Chondrocyte (in vitro differentiated cells): ENCODE results near the gene POLD2. TPM values are rescaled to one million over a fixed set of nuclear protein-coding genes. Genes with fewer than 3 reads are reported as not detected.

Source experiments
- DNase-seq: peaks from one replicate; pipeline ENCODE4 v3.0.0; 2021; ENCODE audit warnings: mixed read lengths, low spot score
- H3K27ac Mint-ChIP-seq: one replicate; pipeline ENCODE4 v1.8.0; 2021; ENCODE audit warnings: mild to moderate bottlenecking, moderate library complexity, mixed read lengths; ENCODE audit not compliant: unreplicated experiment
- H3K27me3 Mint-ChIP-seq: 2 replicates; pipeline ENCODE4 v1.8.0; 2021; ENCODE audit warnings: low read depth, mixed read lengths
- H3K36me3 Mint-ChIP-seq: 2 replicates; pipeline ENCODE4 v1.8.0; 2021; ENCODE audit warnings: low read depth, mixed read lengths
- H3K4me1 Mint-ChIP-seq: 2 replicates; pipeline ENCODE4 v1.8.0; 2021; ENCODE audit warnings: low read depth, mild to moderate bottlenecking, mixed read lengths
- H3K4me3 Mint-ChIP-seq: one replicate; pipeline ENCODE4 v1.8.0; 2021; ENCODE audit warnings: mild to moderate bottlenecking, moderate library complexity, mixed read lengths; ENCODE audit not compliant: unreplicated experiment
- H3K9me3 Mint-ChIP-seq: 2 replicates; pipeline ENCODE4 v1.8.0; 2021; ENCODE audit warnings: low read depth, mixed read lengths
- total RNA-seq: library from RNA; stranded (reverse); gene quantifications from 3 replicates; pipeline ENCODE4 v1.2.1, GENCODE V29; 2021
- TF ChIP-seq, protein P1 (sequence below): fragments of 200-600 bp; sonication (generic); IDR thresholded peaks from 2 replicates; pipeline ENCODE4 v1.5.0; 2021; ENCODE audit warnings: antibody characterized with exemption, mild to moderate bottlenecking, moderate library complexity

POLD2 gene
- total RNA-seq, 1 donor from 2014 or later, result 49.2 TPM

GRCh38 chr7:44107116-44107960 is 16.0 kb downstream of the POLD2 start:
- DNase-seq, result peak; percentile 85
- TF ChIP-seq, protein P1, sequence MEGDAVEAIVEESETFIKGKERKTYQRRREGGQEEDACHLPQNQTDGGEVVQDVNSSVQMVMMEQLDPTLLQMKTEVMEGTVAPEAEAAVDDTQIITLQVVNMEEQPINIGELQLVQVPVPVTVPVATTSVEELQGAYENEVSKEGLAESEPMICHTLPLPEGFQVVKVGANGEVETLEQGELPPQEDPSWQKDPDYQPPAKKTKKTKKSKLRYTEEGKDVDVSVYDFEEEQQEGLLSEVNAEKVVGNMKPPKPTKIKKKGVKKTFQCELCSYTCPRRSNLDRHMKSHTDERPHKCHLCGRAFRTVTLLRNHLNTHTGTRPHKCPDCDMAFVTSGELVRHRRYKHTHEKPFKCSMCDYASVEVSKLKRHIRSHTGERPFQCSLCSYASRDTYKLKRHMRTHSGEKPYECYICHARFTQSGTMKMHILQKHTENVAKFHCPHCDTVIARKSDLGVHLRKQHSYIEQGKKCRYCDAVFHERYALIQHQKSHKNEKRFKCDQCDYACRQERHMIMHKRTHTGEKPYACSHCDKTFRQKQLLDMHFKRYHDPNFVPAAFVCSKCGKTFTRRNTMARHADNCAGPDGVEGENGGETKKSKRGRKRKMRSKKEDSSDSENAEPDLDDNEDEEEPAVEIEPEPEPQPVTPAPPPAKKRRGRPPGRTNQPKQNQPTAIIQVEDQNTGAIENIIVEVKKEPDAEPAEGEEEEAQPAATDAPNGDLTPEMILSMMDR, result no peak
- Mint-ChIP-seq H3K4me3 (peak overlapping the region; percentile 40), H3K27me3 (no peaks in the 10 kb centered on the region), H3K36me3 (peaks cover 11% of the 10 kb centered on the region), H3K4me1 (peaks cover 37% of the 10 kb centered on the region), H3K27ac (no peak overlapping the region), H3K9me3 (no peaks in the 10 kb centered on the region)

DNA sequence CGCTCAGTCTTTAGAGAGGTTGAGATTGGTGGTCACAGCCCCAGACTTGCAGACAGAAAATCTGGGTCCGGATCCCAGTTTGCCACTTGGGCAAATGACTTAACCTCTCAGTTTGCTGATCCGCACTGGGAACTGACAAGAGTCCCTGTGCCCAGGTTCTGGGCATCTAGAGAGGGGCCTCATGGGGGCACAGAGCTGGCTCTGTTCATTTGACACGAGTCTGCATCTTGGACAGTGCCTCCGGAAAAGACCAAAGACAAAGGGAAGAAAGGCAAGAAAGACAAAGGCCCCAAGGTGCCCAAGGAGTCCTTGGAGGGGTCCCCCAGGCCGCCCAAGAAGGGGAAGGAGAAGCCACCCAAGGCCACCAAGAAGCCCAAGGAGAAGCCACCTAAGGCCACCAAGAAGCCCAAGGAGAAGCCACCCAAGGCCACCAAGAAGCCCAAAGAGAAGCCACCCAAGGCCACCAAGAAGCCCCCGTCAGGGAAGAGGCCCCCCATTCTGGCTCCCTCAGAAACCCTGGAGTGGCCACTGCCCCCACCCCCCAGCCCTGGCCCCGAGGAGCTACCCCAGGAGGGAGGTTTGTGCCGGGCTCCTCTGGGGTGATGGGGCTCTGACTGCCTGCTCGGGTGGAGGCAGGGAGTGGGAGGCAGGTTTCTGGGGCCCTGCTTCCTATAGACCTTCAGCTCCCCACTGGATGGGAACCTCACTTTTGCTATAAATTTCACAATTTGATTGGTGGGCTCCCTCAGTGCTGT is 16.9 kb downstream of the POLD2 start:
- H3K27me3 Mint-ChIP-seq, result no peaks in the 10 kb centered on the region
- TF ChIP-seq, protein P1, result no peak
- H3K4me1 Mint-ChIP-seq, result peaks cover 45% of the 10 kb centered on the region
- peaks cover 7% of the 10 kb centered on the region for H3K36me3 Mint-ChIP-seq
- no peaks in the 10 kb centered on the region for H3K9me3 Mint-ChIP-seq
- DNase-seq, result peak; percentile 51
- peak overlapping the region; percentile 84 for H3K4me3 Mint-ChIP-seq
- peak overlapping the region; percentile 17 for H3K27ac Mint-ChIP-seq

DNA sequence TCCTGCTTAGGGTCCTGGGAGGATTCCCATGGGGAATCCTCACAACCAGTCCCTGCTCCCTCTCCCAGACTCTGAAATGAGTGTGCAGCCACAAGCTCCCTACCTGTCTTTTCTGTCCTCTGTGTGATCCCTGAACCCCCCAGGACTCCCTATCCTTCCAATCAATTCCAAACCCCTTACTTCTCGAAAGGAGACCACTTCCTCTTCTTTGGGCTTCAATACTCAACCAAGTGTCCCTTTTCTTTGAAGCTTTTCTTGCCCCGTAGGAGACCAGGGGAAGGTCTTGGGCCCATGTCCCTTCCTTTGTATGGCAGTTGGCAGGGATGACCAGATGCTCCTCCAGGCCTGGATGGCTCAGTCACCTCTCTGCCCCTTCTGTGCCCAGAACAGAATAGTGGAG is 17.5 kb downstream of the POLD2 start:
- TF ChIP-seq, protein P1, result no peak
- Mint-ChIP-seq H3K4me3 (peak overlapping the region; percentile 84), H3K9me3 (no peaks in the 10 kb centered on the region), H3K36me3 (peaks cover 5% of the 10 kb centered on the region), H3K27ac (peak overlapping the region; percentile 94), H3K4me1 (peaks cover 52% of the 10 kb centered on the region), H3K27me3 (no peaks in the 10 kb centered on the region)
- peak; percentile 22 for DNase-seq

GRCh38 chr7:44104860-44105771 is 18.2 kb downstream of the POLD2 start:
- DNase-seq, result peak; percentile 72
- no peaks in the 10 kb centered on the region for H3K27me3 Mint-ChIP-seq
- peaks cover 5% of the 10 kb centered on the region for H3K36me3 Mint-ChIP-seq

More at GRCh38 chr7:44104860-44105771, 18.2 kb downstream of the POLD2 start:
- no peaks in the 10 kb centered on the region for H3K9me3 Mint-ChIP-seq
- peak overlapping the region; percentile 94 for H3K27ac Mint-ChIP-seq
- peak overlapping the region; percentile 84 for H3K4me3 Mint-ChIP-seq
- peaks cover 56% of the 10 kb centered on the region for H3K4me1 Mint-ChIP-seq
- TF ChIP-seq, protein P1, result peak; percentile 26
